Activated T-cell treated with anti-CD3 and anti-CD28 coated beads for 48 hours (primary cell): ENCODE measurements around the gene GALNTL6.
"Not testable (repeated sequence)": the region's sequence is repeated elsewhere in the genome, so short reads cannot be mapped to it uniquely, and the experiment has no call there.

Source experiments
- DNase-seq: peaks from one replicate; pipeline ENCODE4 v3.0.0-alpha.2; 2020; ENCODE audit warnings: low read depth

GALNTL6 gene

DNA sequence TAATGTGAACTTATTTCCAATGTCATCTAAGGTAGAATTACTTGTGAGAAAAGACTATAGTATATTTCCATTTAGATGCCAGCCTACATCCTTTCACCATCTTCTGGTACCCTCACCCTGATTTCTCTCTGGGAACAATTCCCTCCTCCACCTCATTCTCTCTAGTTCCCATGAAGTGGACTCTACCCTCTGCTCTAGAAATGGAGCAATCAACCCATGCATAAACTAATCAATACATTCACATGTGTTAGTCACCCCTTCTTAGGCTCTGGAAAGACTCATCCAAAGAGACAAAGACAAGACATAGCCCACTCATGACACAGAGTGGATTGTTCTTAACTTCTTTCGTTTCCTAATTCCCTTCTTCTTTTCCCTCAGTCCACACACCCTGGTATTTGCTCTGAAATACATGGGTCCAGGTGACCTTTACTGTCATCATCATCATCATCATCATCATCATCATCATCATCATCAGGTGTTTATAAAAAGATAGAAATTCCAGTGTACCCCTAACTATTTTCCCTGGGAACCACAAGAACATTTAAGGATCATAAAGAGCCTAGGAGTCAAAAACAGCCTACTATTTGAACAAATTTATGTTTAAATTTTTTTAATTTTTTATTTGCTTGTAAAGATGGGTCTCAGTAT is 1056.5 kb downstream of the GALNTL6 start:
- no peak for DNase-seq

DNA sequence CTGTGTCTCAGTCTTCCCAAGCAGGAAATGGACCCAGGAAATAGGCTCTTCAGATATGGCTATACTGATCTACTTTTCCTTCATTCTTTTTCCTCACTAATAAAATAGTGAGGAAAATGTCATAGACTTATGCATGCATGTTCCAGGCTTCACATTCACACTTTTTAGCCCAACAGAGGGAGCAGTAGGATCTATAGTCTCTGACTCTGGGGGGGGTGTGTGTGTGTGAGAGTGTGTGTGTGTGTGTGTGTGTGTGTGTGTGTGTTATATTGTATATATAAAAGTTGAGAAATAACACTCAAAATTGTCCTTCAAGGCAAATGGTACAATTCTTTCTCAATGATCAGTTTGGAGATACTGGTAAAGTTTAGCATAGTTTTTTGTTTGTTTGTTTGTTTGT is 1058.2 kb downstream of the GALNTL6 start:
- no peak for DNase-seq

DNA sequence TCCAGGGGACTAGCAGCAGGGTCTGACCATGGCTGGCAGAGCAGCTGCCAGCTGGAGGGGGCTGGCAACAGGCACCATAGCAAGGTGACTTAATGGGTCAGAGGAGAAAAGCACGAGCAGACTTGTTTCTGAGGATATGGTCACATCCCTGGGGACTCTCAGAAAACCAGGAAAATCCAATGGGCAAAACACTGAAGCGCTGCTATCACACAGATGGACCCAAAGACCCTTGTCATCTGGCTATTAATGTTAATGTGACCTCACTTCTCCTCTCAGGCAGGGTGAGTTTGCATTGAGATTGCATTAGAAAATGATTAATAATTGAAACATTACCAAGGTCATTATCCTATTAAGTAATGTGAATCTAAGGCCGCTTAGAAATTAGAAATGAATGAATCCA is 1061.7 kb downstream of the GALNTL6 start:
- DNase-seq, result no peak

DNA sequence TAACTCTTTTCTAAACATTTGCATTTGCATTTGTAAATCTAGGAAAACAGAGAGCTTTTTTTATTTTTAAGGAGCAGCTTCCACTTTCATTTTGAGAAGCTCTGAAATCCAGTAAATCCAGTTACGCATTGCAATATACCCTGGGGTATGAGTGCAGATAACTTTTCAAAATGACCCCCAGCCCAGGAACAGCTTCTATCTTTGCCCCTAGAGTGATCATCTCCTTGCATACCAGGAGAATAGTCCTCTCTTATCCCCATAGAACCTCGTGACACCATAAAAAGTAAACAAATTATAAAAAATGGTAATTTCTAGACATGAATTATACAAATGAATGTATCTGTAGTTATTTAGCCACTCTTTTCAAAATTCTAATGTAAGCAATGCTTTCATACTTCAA is 1063.2 kb downstream of the GALNTL6 start:
- no peak for DNase-seq

DNA sequence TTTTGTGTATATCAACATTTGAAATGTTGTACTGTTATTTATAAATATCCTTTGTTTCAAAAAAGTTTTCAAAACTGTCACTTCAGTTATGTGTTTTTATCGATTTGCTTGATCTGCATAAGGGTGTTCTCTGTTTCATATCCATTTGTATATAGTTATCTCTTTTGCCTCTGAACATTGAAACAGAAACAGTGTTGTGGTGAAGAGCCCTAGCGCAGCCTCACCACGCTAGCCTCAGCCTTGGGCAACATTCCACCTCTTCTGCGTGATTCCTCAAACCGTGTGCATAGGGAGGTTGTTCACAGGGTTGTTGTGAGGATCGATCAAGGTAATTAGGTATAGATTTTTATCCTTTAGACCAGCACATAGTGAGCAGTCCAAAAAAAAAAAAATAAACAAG is 1068.4 kb downstream of the GALNTL6 start:
- no peak for DNase-seq

DNA sequence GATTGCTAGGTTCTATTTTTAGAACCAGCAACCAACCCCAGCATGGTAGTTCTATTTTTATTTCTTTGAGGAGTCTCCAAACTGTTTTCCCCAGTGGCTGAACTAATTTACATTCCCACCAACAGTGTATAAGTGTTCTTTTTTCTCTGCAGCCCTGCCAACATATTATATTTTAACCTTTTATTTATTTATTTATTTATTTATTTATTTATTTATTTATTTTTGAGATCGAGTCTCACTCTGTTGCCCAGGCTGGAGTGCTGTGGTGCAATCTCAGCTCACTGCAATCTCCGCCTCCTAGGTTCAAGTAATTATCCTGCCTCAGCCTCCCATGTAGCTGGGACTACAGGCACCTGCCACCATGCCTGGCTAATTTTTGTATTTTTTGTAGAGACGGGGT is 1074.2 kb downstream of the GALNTL6 start:
- not testable (repeated sequence) for DNase-seq

DNA sequence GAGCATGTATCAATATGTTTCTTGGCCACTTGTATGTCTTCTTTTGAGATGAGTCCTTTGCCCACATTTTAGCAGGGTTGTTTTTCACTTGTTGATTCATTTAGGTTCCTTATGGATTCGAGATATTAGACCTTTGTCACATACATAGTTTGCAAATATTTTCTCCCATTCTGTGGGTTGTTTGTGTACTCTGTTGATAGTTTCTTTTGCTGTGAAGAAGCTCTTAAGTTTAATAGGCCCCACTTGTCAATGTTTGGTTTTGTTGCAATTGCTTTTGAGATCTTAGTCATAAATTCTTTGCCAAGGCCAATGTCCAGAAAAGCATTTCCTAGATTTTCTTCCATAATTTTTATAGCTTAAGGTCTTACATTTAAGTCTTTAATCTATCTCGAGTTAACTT is 1074.8 kb downstream of the GALNTL6 start:
- DNase-seq, result no peak

DNA sequence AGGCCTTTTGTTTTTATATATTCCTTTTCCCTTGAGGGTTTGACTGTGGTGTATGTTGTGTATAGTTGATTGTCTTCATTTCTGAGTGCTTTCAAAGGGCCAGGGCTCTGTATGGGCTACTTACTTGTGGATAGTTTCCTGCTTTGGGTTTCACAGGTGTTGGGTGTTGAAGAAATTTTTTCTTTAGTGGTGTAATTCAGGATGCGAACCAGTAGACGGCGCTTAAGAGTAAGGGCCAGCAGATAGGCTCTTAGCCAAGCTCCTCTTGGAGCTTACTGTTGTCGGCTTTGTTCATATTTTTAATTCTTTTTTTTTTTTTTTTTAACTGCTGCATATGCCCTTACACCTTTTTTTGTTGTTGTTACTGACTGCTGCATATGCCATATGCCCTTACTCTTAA is 1079.1 kb downstream of the GALNTL6 start:
- no peak for DNase-seq

DNA sequence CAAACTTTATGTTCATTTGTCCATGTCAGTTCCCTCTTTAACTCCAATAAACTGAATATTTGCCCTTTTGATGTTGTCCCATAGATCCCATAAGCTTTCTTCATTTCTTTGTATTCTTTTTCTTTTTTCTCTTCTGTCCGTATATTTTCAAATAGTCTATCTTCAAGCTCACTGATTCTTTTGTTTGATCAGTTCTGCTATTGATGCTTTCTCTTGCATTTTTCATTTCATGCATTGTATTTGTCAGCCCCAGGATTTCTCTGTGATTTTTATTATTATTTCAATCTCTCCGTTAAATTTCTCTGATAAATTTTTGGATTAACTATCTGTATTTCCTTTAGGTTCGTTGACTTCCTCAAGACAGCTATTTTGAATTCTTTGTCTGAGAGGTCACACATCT is 1082.5 kb downstream of the GALNTL6 start:
- no peak for DNase-seq

DNA sequence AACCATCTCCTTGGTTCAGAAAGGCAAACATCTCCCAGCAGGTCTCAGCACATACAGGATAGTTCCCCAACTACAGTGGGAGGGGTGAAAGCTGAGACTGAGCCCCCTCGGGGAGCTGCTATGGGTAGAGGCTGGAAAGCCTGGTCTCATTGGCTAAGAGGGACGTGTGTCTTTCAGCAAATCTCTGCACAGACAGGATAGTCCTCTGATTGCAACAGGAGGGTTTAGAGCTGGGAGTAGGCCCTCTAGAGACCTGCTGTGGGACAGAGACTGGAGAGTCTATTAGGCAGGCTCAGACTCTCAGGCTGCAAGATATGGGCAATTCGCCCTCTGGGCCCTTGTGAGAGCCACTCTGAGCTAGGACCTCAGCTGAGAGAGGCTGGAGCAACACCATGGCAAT is 1083.8 kb downstream of the GALNTL6 start:
- no peak for DNase-seq

DNA sequence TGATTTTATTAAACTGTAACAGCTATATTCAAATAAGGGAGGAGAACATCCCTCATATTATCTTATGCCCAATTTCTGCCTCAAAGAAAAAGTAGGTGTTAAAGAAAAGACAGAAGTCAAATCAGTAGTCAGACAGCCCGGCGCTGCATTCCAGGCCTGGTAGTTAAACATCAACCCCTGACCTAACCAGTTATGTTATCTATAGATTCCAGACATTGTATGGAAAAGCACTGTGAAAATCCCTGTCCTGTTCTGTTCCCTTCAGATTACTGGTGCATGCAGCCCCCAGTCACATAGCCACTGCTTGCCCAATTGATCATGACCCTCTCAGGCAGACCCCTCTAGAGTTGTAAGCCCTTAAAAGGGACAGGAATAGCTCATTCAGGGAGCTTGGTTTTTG is 1085.5 kb downstream of the GALNTL6 start:
- no peak for DNase-seq

DNA sequence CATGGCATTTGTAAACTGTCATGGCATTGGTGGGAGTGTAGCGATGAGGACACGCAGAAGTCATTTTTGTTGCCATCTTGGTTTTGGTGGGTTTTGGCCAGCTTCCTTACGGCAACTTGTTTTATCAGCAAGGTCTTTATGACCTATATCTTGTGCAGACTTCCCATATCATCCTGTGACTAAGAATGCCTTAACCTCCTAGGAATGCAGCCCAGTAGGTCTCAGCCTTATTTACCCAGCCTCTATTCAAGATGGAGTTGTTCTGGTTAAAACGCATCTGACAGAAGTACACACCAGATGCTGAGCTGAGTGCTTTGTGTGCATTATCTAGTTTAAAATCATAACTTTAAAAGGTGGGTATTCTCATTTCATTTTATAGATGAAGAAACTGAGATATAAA is 1086.7 kb downstream of the GALNTL6 start:
- no peak for DNase-seq

DNA sequence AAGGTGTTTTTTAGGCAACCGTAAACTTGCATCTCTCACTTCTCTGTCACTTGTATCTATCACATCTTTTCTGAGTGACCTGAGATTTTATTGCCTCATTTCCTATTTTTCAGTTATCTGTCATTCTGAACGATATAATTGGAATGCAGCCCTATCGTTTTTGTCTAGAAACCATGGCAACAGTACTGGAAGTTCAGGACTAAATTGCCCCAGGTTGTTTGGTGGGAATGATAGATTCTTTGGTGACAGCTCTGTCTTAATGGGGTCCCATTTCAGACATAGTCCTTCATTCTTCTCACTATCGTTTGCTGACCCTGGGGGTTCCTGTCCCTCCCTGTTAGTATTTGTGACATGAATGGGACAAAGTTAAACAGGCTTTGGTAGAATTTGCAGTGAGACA is 1087.7 kb downstream of the GALNTL6 start:
- no peak for DNase-seq

DNA sequence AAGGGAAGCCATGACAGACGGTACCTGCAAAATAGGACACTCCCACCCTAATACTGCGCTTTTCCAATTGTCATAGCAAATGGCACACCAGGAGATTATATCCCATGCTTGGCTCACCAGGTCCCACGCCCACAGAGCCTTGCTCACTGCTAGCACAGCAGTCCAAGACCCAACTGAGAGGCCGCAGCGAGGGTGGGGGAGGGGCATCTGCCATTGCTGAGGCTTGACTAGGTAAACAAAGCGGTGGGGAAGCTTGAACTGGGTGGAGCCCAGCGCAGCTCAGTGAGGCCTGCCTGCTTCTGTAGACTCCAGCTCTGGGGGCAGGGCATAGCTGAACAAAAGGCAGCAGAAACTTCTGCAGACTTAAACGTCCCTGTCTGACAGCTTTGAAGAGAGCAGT is 1099.3 kb downstream of the GALNTL6 start:
- not testable (repeated sequence) for DNase-seq

DNA sequence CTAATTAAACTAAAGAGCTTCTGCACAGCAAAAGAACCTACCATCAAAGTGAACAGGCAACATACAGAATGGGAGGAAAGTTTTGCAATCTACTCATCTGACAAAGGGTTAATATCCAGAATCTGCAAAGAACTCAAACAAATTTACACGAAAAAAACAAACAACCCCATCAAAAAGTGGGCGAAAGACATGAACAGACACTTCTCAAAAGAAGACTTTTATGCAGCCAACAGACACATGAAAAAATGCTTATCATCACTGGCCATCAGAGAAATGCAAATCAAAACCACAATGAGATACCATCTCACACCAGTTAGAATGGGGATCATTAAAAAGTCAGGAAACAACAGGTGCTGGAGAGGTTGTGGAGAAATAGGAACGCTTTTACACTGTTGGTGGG is 1104.2 kb downstream of the GALNTL6 start:
- not testable (repeated sequence) for DNase-seq

DNA sequence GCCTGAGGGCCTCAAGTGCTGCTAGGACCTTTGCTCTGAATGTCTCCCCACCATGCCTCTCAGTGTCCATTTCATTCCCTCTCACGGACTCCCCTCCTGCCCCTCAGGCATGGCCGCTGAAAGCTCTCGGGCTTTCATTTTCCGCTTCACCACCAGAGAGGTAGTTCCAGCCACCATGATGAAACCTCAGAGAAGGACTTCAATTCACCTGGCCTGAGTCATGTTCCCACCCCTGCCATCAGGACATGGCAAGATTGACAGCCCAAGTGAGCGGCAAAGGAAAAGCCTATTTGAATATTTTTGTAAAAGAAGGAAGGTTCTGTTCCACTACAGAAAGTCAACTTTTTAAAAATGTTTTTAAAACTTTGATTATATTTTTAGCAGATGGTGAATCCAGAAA is 1106.1 kb downstream of the GALNTL6 start:
- DNase-seq, result no peak

DNA sequence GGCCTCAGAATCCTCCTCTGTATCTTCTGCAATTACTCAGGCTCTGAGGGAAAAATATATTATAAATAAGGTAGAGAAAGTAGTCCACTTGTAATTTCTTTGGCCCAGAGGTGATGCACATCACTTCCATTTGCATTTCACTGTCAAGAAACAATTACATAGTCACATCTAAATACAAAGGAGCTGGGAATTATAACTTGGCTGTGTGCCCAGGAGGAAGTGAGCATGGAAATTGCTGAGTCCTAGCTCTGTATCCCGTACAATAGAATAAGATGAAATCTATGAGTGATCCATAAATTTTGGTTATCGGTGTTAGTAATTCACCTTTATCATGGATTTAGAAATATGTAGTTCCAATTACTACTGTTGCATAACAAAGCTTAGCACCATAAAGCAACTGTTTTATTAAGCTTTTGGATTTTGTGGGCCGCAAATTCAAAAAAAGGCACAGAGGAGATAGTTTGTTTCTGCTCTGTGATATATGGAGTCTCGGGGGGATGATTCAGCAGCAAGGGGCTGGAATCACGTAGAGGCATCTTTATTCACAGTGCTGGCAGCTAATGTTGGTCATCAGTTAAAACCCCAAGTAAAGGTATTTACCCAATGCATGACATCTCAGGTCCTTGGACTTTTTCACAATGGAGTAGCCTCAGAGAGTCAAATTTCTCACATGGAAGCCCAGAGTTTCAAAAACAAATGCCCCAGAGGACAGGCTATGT is 1114.1 kb downstream of the GALNTL6 start:
- DNase-seq, result no peak

DNA sequence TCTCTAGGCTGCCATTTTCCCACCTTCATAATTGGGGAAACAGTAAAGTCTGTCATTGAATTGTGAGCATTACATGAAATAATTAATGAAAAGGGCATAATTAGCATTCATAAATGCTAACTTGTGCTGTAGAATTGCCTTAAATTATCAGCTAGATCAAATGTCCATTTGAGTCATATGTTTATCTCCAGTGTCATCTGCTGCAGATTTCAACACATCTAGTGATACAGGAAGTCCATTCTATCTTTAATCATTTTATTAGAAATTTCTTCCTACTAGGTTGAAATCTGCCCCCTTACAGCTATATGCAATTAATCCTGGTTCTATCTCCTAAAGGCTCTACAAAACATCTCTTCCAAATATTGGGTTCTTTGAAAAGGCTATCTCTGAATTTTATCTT is 1115.1 kb downstream of the GALNTL6 start:
- no peak for DNase-seq

DNA sequence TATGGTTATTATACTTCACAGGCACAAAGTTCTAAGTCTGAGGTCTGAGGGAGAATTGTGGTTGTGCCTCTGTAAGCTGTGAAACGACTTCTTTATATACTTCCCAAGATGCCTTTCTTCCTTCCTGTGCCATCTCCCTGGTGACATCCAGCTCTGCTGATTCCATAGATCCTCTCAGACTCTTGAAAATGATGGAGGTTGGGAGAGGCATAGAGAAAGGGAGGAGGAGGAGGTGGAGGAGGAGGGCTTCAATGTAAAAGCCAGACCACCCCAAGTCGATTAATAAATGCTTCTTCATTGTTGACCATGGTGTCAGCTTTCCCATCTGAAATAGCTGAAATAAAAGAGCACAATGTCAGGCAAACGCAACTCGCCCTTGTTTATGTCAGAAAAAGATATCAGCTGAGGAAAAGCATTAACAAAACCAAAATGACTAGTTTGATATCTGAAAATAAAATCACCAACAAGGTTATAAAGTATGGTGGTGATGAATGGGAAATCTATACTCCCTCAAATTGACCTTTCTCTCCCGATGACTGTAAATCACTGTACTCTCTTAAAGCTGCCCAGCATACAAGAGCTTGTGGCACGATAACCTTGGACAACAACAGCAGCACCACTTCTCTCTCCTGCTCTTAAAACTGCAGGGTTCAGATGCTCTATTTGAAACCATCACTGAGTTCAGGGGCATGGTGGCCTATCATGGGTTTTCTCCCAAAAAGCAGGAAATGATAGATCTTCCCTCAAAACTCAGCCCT is 1125.0 kb downstream of the GALNTL6 start:
- DNase-seq, result no peak

DNA sequence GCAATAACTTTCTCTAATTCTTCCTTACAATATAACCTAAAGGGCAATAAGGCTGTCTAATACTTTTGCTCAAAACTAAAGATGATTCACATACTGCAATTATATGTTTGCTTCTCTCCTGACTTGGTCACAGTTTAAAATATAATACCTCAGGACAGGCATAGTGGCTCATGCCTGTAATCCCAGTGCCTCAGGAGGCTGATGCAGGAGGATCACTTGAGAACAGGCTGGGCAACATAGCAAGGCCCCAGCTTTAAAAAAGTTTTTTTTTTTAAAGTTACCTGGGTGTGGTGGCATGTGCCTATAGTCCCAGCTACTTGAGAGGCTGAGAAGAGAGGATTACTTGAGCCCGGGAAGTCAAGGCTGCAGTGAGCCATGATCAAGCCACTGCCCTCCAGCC is 1125.7 kb downstream of the GALNTL6 start:
- DNase-seq, result no peak

DNA sequence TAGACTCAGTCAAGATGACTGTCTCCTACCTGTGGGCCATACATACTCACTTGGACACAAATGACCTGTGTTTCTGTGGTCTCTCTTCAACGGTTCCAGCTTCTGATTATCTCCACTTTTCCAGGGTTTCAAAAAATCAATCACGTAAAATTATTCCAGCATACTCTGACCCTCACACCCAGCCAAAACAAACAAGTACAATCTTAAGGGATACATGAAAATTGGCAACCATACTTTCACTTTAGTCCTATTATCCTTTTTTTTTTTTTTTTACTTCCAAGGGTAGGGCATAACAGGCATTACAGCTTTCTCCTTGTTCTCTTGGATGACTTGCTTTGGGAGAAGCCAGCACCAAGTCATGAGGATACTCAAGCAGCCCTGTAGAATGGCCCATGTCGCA is 1129.6 kb downstream of the GALNTL6 start:
- DNase-seq, result no peak

DNA sequence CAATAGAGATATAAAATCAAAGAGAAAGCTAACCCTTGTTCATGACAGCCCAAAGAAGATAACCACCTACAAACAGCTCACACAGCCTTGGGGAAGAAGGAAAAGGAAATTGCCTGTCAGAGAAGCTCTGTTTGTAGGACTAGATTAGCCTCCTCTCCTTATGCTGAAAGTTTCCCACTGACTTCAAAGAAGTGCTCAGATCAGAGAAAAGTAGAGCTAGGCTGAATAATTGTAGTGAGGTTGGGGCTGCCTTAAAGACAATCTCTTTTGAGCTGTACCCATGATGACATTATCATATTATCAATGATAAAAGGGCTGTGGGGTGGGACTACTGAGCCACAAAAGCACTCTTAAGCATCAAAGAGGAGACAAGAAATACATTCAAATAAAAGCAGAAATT is 1132.4 kb downstream of the GALNTL6 start:
- DNase-seq, result no peak

DNA sequence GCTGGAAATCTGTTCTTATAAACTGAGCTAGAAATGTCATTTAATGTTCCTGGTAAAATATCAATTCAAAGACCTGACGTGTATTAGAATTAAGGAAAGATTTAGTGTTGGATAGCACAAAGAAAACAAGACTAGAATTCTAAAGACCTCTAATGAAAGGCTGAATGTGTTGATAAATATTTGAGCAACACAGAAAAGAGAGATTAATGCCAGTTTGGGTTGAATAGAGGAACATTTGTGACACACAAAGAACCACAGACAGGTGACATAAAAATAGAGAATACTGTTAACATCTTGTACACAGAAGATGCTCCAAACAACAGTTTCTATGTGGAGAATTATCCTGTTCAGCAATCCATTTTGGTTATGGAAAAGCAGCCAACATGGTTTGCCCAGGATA is 1133.3 kb downstream of the GALNTL6 start:
- DNase-seq, result no peak
